ENCODE data around the gene TNFRSF4. TPM values are rescaled to one million over a fixed set of nuclear protein-coding genes. Genes with fewer than 3 reads are reported as not detected.

The TNFRSF4 gene
- total and polyA plus RNA-seq, 2 of the 13 experiments (the other 11 are each of a cell fraction or from before 2014, with no cell fraction given), result not detected

DNA sequence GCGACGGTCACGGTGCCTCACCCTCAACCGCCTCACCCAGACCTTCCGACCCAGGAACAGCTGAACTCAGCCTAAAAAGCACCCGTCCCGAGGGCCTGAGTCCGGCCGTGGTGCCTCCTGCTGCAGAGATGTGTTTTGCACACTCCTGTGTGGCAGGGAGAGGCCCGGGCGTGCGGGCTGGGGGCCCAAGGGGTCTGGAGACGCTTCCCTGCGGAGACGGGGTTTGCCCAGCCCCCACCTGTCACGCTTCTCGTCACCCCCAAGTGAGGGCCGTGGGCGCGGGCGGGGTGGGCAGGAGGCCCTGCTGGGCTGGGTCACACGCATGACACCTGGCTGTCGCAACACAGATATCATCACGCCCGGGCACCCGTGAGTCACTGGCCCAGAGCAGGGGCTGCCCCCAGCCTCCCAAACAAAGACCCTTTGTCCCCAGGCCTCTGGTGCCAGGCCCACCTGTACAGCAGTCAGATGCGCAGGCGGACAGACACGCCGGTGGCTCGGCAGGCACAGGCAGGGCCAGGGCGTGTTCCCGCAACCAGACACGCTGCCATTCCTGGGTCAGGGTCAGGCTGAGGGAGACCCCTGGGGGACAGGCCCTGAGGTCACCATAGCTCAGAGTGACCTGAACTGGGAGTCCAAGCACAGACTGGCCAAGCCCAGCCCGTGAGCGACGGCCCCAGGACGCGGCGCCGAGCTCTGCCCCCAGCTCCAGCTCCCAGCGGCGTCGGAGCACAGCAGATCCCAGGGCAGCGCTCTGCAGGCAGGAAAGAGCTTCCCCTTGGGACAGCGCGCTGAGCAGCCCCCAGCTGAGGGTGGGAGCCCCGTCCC, 24.1 kb upstream of the TNFRSF4 start (continued):
- TF ChIP-seq, protein P1, sequence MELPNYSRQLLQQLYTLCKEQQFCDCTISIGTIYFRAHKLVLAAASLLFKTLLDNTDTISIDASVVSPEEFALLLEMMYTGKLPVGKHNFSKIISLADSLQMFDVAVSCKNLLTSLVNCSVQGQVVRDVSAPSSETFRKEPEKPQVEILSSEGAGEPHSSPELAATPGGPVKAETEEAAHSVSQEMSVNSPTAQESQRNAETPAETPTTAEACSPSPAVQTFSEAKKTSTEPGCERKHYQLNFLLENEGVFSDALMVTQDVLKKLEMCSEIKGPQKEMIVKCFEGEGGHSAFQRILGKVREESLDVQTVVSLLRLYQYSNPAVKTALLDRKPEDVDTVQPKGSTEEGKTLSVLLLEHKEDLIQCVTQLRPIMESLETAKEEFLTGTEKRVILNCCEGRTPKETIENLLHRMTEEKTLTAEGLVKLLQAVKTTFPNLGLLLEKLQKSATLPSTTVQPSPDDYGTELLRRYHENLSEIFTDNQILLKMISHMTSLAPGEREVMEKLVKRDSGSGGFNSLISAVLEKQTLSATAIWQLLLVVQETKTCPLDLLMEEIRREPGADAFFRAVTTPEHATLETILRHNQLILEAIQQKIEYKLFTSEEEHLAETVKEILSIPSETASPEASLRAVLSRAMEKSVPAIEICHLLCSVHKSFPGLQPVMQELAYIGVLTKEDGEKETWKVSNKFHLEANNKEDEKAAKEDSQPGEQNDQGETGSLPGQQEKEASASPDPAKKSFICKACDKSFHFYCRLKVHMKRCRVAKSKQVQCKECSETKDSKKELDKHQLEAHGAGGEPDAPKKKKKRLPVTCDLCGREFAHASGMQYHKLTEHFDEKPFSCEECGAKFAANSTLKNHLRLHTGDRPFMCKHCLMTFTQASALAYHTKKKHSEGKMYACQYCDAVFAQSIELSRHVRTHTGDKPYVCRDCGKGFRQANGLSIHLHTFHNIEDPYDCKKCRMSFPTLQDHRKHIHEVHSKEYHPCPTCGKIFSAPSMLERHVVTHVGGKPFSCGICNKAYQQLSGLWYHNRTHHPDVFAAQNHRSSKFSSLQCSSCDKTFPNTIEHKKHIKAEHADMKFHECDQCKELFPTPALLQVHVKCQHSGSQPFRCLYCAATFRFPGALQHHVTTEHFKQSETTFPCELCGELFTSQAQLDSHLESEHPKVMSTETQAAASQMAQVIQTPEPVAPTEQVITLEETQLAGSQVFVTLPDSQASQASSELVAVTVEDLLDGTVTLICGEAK (IDR thresholded peaks at IDR 0.05), result no peak
- TF ChIP-seq, protein P1 (CRISPR knock-in tag; IDR thresholded peaks at IDR 0.05), result peak; percentile 38; the same call in 1 of the 2 replicates
- TF ChIP-seq CENPT (CRISPR knock-in tag; IDR thresholded peaks at IDR 0.05; ENCODE audit: low read depth) (0 out of 2 replicates have a peak, but pooled peaks have one; percentile 12), ZSCAN31 (CRISPR knock-in tag; IDR thresholded peaks at IDR 0.05; ENCODE audit: low read depth) (no peak; the same call in 1 of the 2 replicates), NCOA1 (CRISPR knock-in tag; IDR thresholded peaks at IDR 0.05) (peak; percentile 80; the same call in 1 of the 2 replicates), NRL (CRISPR knock-in tag; IDR thresholded peaks at IDR 0.05; ENCODE audit: borderline replicate concordance) (peak; percentile 76; the same call in 1 of the 2 replicates), HDAC2 (CRISPR knock-in tag; IDR thresholded peaks at IDR 0.05) (peak; percentile 72; the same call in 1 of the 2 replicates), ZNF430 (CRISPR knock-in tag; IDR thresholded peaks at IDR 0.05) (peak; percentile 88; the same call in 1 of the 2 replicates), KLF6 (CRISPR knock-in tag; IDR thresholded peaks at IDR 0.05) (peak; percentile 55; the same call in 1 of the 2 replicates), SOX6 (IDR thresholded peaks at IDR 0.05) (no peak), SOX6 (CRISPR knock-in tag; IDR thresholded peaks at IDR 0.05) (peak; percentile 89), MYC (CRISPR knock-in tag; IDR thresholded peaks at IDR 0.05; ENCODE audit: borderline replicate concordance) (peak; percentile 75; the same call in 1 of the 2 replicates), SUZ12 (IDR thresholded peaks at IDR 0.05; ENCODE audit: low read depth, low read length) (no peak), PHF5A (CRISPR knock-in tag; IDR thresholded peaks at IDR 0.05; ENCODE audit: low read depth, unreplicated experiment) (no peak), ADNP (CRISPR knock-in tag; IDR thresholded peaks at IDR 0.05) (no peak), ZBTB8A (CRISPR knock-in tag; IDR thresholded peaks at IDR 0.05; ENCODE audit: borderline replicate concordance, low read depth) (no peak), ZMAT3 (CRISPR knock-in tag; conservative IDR thresholded peaks at IDR 0.05) (peak; percentile 48; the same call in 1 of the 2 replicates), ZNF431 (CRISPR knock-in tag; IDR thresholded peaks at IDR 0.05; ENCODE audit: borderline replicate concordance, low read depth) (0 out of 2 replicates have a peak, but pooled peaks have one; percentile 17), HOXA3 (CRISPR knock-in tag; IDR thresholded peaks at IDR 0.05) (peak; percentile 75), ZNF564 (CRISPR knock-in tag; IDR thresholded peaks at IDR 0.05) (no peak)
- TF ChIP-seq, protein P2, sequence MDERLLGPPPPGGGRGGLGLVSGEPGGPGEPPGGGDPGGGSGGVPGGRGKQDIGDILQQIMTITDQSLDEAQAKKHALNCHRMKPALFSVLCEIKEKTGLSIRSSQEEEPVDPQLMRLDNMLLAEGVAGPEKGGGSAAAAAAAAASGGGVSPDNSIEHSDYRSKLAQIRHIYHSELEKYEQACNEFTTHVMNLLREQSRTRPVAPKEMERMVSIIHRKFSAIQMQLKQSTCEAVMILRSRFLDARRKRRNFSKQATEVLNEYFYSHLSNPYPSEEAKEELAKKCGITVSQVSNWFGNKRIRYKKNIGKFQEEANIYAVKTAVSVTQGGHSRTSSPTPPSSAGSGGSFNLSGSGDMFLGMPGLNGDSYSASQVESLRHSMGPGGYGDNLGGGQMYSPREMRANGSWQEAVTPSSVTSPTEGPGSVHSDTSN (CRISPR knock-in tag; IDR thresholded peaks at IDR 0.05), result no peak
